Measurements from ENCODE around the gene USF3. TPM values are rescaled to one million over a fixed set of nuclear protein-coding genes. Genes with fewer than 3 reads are reported as not detected.

Gene USF3
- total and polyA plus RNA-seq, 2 of the 8 experiments (the other 6 are each of a cell fraction or from before 2014, with no cell fraction given) = 9.6 to 18.5 TPM

GRCh38 chr3:113659101-113659541, 37.3 kb downstream of the USF3 start:
- Histone ChIP-seq H4K91ac (replicated peaks; ENCODE audit: insufficient read length, low read length) (no peak overlapping the region), H4K8ac (ENCODE audit: extremely low read depth, insufficient read depth, low read length) (no peak overlapping the region), H3K4ac (replicated peaks; ENCODE audit: insufficient read length, low read depth, low read length) (no peak overlapping the region), H3K18ac (ENCODE audit: extremely low read depth, low read length) (no peak overlapping the region), H3K23me2 (ENCODE audit: low read depth, low read length) (no peaks in the 10 kb centered on the region), H3K4me2 (ENCODE audit: insufficient read depth in 1 of 2, low read depth in 2 of 2, low read length in 2 of 2) (no peak overlapping the region), H3K9me3 (ENCODE audit: insufficient read depth in 2 of 2, low read depth in 1 of 2, low read length in 1 of 2) (no peaks in the 10 kb centered on the region), H2BK12ac (ENCODE audit: low read depth, low read length) (no peak overlapping the region), H3K36me3 (ENCODE audit: control insufficient read depth in 2 of 4, insufficient read depth in 4 of 4, low read length in 3 of 4) (peaks cover 4 to 17% (median 14%) of the 10 kb centered on the region in 4 experiments; a peak in 7 of 8 replicates), H3K14ac (ENCODE audit: insufficient read length) (no peak overlapping the region), H2AFZ (ENCODE audit: low read length) (no peak overlapping the region), H2BK20ac (ENCODE audit: low read length) (no peak overlapping the region), H3K56ac (replicated peaks; ENCODE audit: insufficient read length, low read depth, low read length) (no peak overlapping the region), H2BK15ac (ENCODE audit: low read length) (no peak overlapping the region), H3K27me3 (replicated peaks in 1 of 4; ENCODE audit: control insufficient read depth in 3 of 4, extremely low read depth in 1 of 4, insufficient read depth in 3 of 4, low read length in 3 of 4) (no peaks in the 10 kb centered on the region), H4K5ac (ENCODE audit: insufficient read length, low read depth, low read length) (no peak overlapping the region), H3K4me3 (ENCODE audit: extremely low read depth in 1 of 4, insufficient read depth in 2 of 4, low read depth in 3 of 4, low read length in 4 of 4) (no peak overlapping the region), H3K27ac (ENCODE audit: low read depth, low read length) (no peak overlapping the region), H3K79me2 (ENCODE audit: control insufficient read depth in 1 of 2, insufficient read depth in 2 of 2, low read length in 2 of 2) (no peaks in the 10 kb centered on the region), H3K4me1 (replicated peaks in 1 of 4; ENCODE audit: control insufficient read depth in 3 of 4, insufficient read depth in 4 of 4, low read length in 3 of 4) (no peaks in the 10 kb centered on the region; a peak in 1 of 7 replicates), H2AK5ac (ENCODE audit: low read depth, low read length) (no peak overlapping the region), H3K23ac (ENCODE audit: insufficient read length) (no peak overlapping the region), H2BK5ac (ENCODE audit: low read depth, low read length) (no peak overlapping the region), H3K9ac (replicated peaks in 1 of 4; ENCODE audit: extremely low read depth in 1 of 4, low read depth in 3 of 4, low read length in 3 of 4) (no peak overlapping the region), H4K20me1 (replicated peaks in 1 of 2; ENCODE audit: control insufficient read depth in 1 of 2, insufficient read depth in 2 of 2, low read length in 2 of 2) (no peaks in the 10 kb centered on the region), H3K79me1 (ENCODE audit: low read depth, low read length) (no peaks in the 10 kb centered on the region), H2BK120ac (replicated peaks; ENCODE audit: low read depth, low read length) (no peak overlapping the region)
- CTCF ChIA-PET (ENCODE audit: partially characterized antibody) = interaction anchor here (0.7 kb wide), 1 partner anchor 86 kb away, joined by 3 read pairs; no protein-coding TSS in a partner anchor
- POLR2A ChIA-PET (ENCODE audit: partially characterized antibody) = no interaction called here
- 92% methylated on average over 1 of the region's 1 CpG; no CpG with 5 or more reads in 1 of the 2 experiments for WGBS, 2 experiments (ENCODE audit: extremely low coverage in 1 of 2, insufficient coverage in 1 of 2, insufficient read length in 1 of 2, insufficient replicate concordance in 2 of 2, low coverage in 1 of 2, low lambda C conversion rate in 2 of 2, missing lambda C conversion rate in 1 of 2)
- DNase-seq (ENCODE audit: low read depth in 1 of 2, low spot score in 2 of 2) (no peak), FAIRE-seq (no peak)
- TF ChIP-seq NANOG (IDR thresholded peaks at IDR 0.05; ENCODE audit: insufficient read depth, low read depth, low read length, poor library complexity, severe bottlenecking) = no peak
- TF ChIP-seq RAD21 (IDR thresholded peaks at IDR 0.05 in 1 of 2, conservative IDR thresholded peaks at IDR 0.05 in 1 of 2; ENCODE audit: low read depth in 2 of 2, low read length in 2 of 2) = no peak
- no peak for TF ChIP-seq CHD2 (IDR thresholded peaks at IDR 0.05; ENCODE audit: low read length)
- TF ChIP-seq CHD1 (IDR thresholded peaks at IDR 0.05; ENCODE audit: low read depth, low read length) = no peak
- TF ChIP-seq MAFK (IDR thresholded peaks at IDR 0.05; ENCODE audit: low read depth, low read length) = no peak
- no peak for TF ChIP-seq ASH2L (IDR thresholded peaks at IDR 0.05; ENCODE audit: low read length)
- TF ChIP-seq CBX8 (IDR thresholded peaks at IDR 0.05; ENCODE audit: borderline replicate concordance, low read depth, low read length) = no peak
- no peak for TF ChIP-seq SRF (IDR thresholded peaks at IDR 0.05; ENCODE audit: low read depth, low read length)
- no peak for TF ChIP-seq ZNF274 (IDR thresholded peaks at IDR 0.05; ENCODE audit: borderline replicate concordance, extremely low read depth, low read length)
- no peak for TF ChIP-seq BRCA1 (IDR thresholded peaks at IDR 0.05; ENCODE audit: low read depth, low read length)
- no peak for TF ChIP-seq TAF1 (IDR thresholded peaks at IDR 0.05; ENCODE audit: low read depth, low read length)
- TF ChIP-seq HDAC2 (IDR thresholded peaks at IDR 0.05; ENCODE audit: borderline replicate concordance in 1 of 2, low read depth in 2 of 2, low read length in 2 of 2) = no peak
- TF ChIP-seq RNF2 (IDR thresholded peaks at IDR 0.05; ENCODE audit: borderline replicate concordance, low read depth, low read length, missing control alignments, poor library complexity, severe bottlenecking) = no peak
- no peak for TF ChIP-seq PHF8 (conservative IDR thresholded peaks at IDR 0.05; ENCODE audit: low read depth, low read length)

Measured in H1 (cell line).